K562 (cell line): ENCODE results near the gene UNKL. TPM values are rescaled to one million over a fixed set of nuclear protein-coding genes. Genes with fewer than 3 reads are reported as not detected.

ENCODE experiments used
- ATF1 ChIP-seq, 2 experiments: fragments of 450-650 bp in 1 of 2; IDR thresholded peaks; 2 replicates each; pipeline ENCODE4 v1.6.1; 2016; ENCODE audit warnings: missing compliant biosample characterization in 1 of 2, missing genetic modification characterization in 1 of 2
- BHLHE40 ChIP-seq: IDR thresholded peaks from 2 replicates; pipeline ENCODE4 v1.6.1; 2011; ENCODE audit warnings: low read length, improper control_type of control experiment
- ERF ChIP-seq: fragments of 450-650 bp; formaldehyde crosslinking; IDR thresholded peaks from 2 replicates; pipeline ENCODE4 v1.4.0; 2020; ENCODE audit warnings: mild to moderate bottlenecking, mixed read lengths
- ETS1 ChIP-seq: conservative IDR thresholded peaks from 2 replicates; pipeline ENCODE4 v1.6.1; 2011; ENCODE audit warnings: low read depth, mild to moderate bottlenecking, low read length; ENCODE audit not compliant: control insufficient read depth
- FOSL1 ChIP-seq: fragments of 200-800 bp; sonication (Bioruptor generic); conservative IDR thresholded peaks from 2 replicates; pipeline ENCODE4 v1.6.1; 2016; ENCODE audit warnings: missing genetic modification characterization, missing compliant biosample characterization
- HDAC3 ChIP-seq: fragments of 450-650 bp; IDR thresholded peaks from 2 replicates; pipeline ENCODE4 v1.6.1; 2018; ENCODE audit warnings: borderline replicate concordance, mild to moderate bottlenecking, moderate library complexity; ENCODE audit not compliant: partially characterized antibody
- JUNB ChIP-seq: fragments of 450-650 bp; formaldehyde crosslinking; conservative IDR thresholded peaks from 2 replicates; pipeline ENCODE4 v1.4.0; 2020; ENCODE audit warnings: mild to moderate bottlenecking
- LCOR ChIP-seq: sonication (generic); formaldehyde crosslinking; IDR thresholded peaks from 2 replicates; pipeline ENCODE4 v1.8.0; 2022; ENCODE audit warnings: mild to moderate bottlenecking, missing genetic modification reagents
- MAFF ChIP-seq: IDR thresholded peaks from 2 replicates; pipeline ENCODE4 v1.6.1; 2012; ENCODE audit warnings: low read length, improper control_type of control experiment
- NFIX ChIP-seq: fragments of 250-450 bp; sonication (Bioruptor Pico); IDR thresholded peaks from 2 replicates; pipeline ENCODE4 v1.4.0; 2020; ENCODE audit warnings: low read depth, mild to moderate bottlenecking, moderate library complexity
- NONO ChIP-seq, 2 experiments: fragments of 200-400 bp in 1 of 2; fragments of 450-650 bp in 1 of 2; formaldehyde crosslinking in 1 of 2; IDR thresholded peaks; 2 replicates each; pipeline ENCODE4 v1.6.1; 2017; ENCODE audit warnings: low read depth in 2 of 2, mild to moderate bottlenecking in 2 of 2, moderate library complexity in 2 of 2, low read length in 1 of 2
- PCBP1 ChIP-seq: fragments of 200-400 bp; formaldehyde crosslinking; IDR thresholded peaks from 2 replicates; pipeline ENCODE4 v1.6.1; 2018; ENCODE audit warnings: mild to moderate bottlenecking, low read depth, low read length; ENCODE audit not compliant: poor library complexity, severe bottlenecking
- PHB2 ChIP-seq: fragments of 450-650 bp; IDR thresholded peaks from 2 replicates; pipeline ENCODE4 v1.6.1; 2017; ENCODE audit warnings: low read depth
- RBFOX2 ChIP-seq: fragments of 200-400 bp; formaldehyde crosslinking; IDR thresholded peaks from 2 replicates; pipeline ENCODE4 v1.6.1; 2017; ENCODE audit warnings: low read depth, mild to moderate bottlenecking, low read length, moderate library complexity
- RBM14 ChIP-seq: fragments of 200-400 bp; formaldehyde crosslinking; IDR thresholded peaks from 2 replicates; pipeline ENCODE4 v1.6.1; 2018; ENCODE audit warnings: low read depth, mild to moderate bottlenecking, low read length, moderate library complexity, borderline replicate concordance; ENCODE audit not compliant: insufficient read depth
- RNF2 ChIP-seq: sonication (generic); IDR thresholded peaks from 2 replicates; pipeline ENCODE4 v1.6.1; 2016
- RUNX1 ChIP-seq: sonication (generic); IDR thresholded peaks from 2 replicates; pipeline ENCODE4 v1.6.1; 2016; ENCODE audit warnings: antibody characterized with exemption, low read depth
- SMC3 ChIP-seq: conservative IDR thresholded peaks from 2 replicates; pipeline ENCODE4 v1.6.1; 2011; ENCODE audit warnings: low read depth, low read length, improper control_type of control experiment; ENCODE audit not compliant: insufficient read depth
- STAT5A ChIP-seq: IDR thresholded peaks from 2 replicates; pipeline ENCODE4 v1.6.1; 2012; ENCODE audit warnings: low read length, inconsistent platforms, borderline replicate concordance
- TRIM24 ChIP-seq, 2 experiments: fragments of 450-650 bp; IDR thresholded peaks; 2 replicates each; pipeline ENCODE4 v1.6.1; 2016
- YY1 ChIP-seq, 3 experiments: IDR thresholded peaks; 2 replicates each; pipeline ENCODE4 v1.6.1; 2011; ENCODE audit warnings: low read length in 2 of 3, mild to moderate bottlenecking in 2 of 3, moderate library complexity in 2 of 3, borderline replicate concordance in 1 of 3, control low read depth in 1 of 3, low read depth in 1 of 3; ENCODE audit not compliant: insufficient read depth in 3 of 3, insufficient replicate concordance in 2 of 3, control insufficient read depth in 1 of 3, insufficient read length in 1 of 3; ENCODE audit errors: extremely low read depth in 1 of 3
- ZNF436 ChIP-seq: fragments of 250-450, 450-650 bp; sonication (Bioruptor Pico); formaldehyde crosslinking; IDR thresholded peaks from 2 replicates; pipeline ENCODE4 v1.7.0; 2020; ENCODE audit warnings: mild to moderate bottlenecking
- ZNF589 ChIP-seq: fragments of 200-800 bp; sonication (Bioruptor generic); IDR thresholded peaks from 2 replicates; pipeline ENCODE4 v1.6.1; 2016; ENCODE audit warnings: low read depth, missing genetic modification characterization, missing compliant biosample characterization
- ZNF644 ChIP-seq: fragments of 200-800 bp; sonication (Bioruptor generic); IDR thresholded peaks from 2 replicates; pipeline ENCODE4 v1.6.1; 2016; ENCODE audit warnings: low read depth, missing genetic modification characterization, missing compliant biosample characterization
- ZNF766 ChIP-seq: fragments of 200-800 bp; sonication (Bioruptor generic); conservative IDR thresholded peaks from 2 replicates; pipeline ENCODE4 v1.6.1; 2016; ENCODE audit warnings: missing genetic modification characterization, missing compliant biosample characterization
- ZSCAN29 ChIP-seq: fragments of 450-650 bp; IDR thresholded peaks from 2 replicates; pipeline ENCODE4 v1.6.1; 2017
- polyA plus RNA-seq, 8 experiments: library from polyadenylated mRNA; depleted of rRNA in 4 of 8; stranded (reverse) in 5 of 8; unstranded in 3 of 8; fragments of >200 nt; fragmentation: Nextera tagmentation in 2 of 8; fragmentation: Illumina TruSeq in 1 of 8; extraction: Ambion mirVana in 2 of 8; extraction: Trizol in 1 of 8; gene quantifications; 2 replicates each; pipeline versions ENCODE4 v1.2.1 to v1.2.3, GENCODE V29; 2011 to 2014; ENCODE audit warnings: inconsistent platforms in 1 of 8, missing spikeins in 1 of 8
- total RNA-seq, 7 experiments: library from RNA; depleted of rRNA in 6 of 7; stranded (reverse); fragments of >200 nt in 6 of 7; fragmentation: Illumina TruSeq in 2 of 7; extraction: Trizol in 2 of 7; gene quantifications; 2 replicates each; pipeline versions ENCODE4 v1.2.1 to v1.2.3, GENCODE V29; 2011 to 2021; ENCODE audit warnings: low replicate concordance in 1 of 7

UNKL gene
- total and polyA plus RNA-seq, 9 of the 15 experiments (the other 6 are each of a cell fraction or from before 2014, with no cell fraction given): 0.37 to 30.2 (median 5.1) TPM

- TF ChIP-seq ZNF436 (CRISPR knock-in tag): no peak
- no peak for TF ChIP-seq ZSCAN29
- TF ChIP-seq JUNB (CRISPR knock-in tag): no peak
- peak; percentile 64 for TF ChIP-seq BHLHE40
- 0 out of 2 replicates have a peak, but pooled peaks have one; percentile 89 for TF ChIP-seq RBM14
- TF ChIP-seq RUNX1: no peak
- no peak for TF ChIP-seq ZNF644 (tag)
- no peak for TF ChIP-seq ATF1 (CRISPR knock-in tag; IDR thresholded peaks at IDR 0.05)
- TF ChIP-seq ATF1 (tag; IDR thresholded peaks at IDR 0.05): peak; percentile 57
- no peak for TF ChIP-seq HDAC3
- no peak for TF ChIP-seq ZNF589 (CRISPR knock-in tag)
- TF ChIP-seq PCBP1: peak; percentile 89
- no peak for TF ChIP-seq NFIX (CRISPR knock-in tag)
- TF ChIP-seq FOSL1 (tag): peak; percentile 92
- no peak for TF ChIP-seq STAT5A
- TF ChIP-seq ERF: 0 out of 2 replicates have a peak, but pooled peaks have one; percentile 66
- no peak for TF ChIP-seq PHB2
- peak in 1 of 3 experiments; percentile 56 for TF ChIP-seq YY1 (IDR thresholded peaks at IDR 0.05; ENCODE audit: borderline replicate concordance in 1 of 3, control insufficient read depth in 1 of 3, extremely low read depth in 1 of 3, insufficient read depth in 3 of 3, insufficient read length in 1 of 3, insufficient replicate concordance in 2 of 3, low read depth in 1 of 3, low read length in 2 of 3)
- TF ChIP-seq RNF2: no peak
- 0 out of 4 replicates have a peak, but pooled peaks of 1 of the 2 experiments have one; percentile 6 for TF ChIP-seq TRIM24 (IDR thresholded peaks at IDR 0.05)
- TF ChIP-seq SMC3: no peak
- TF ChIP-seq RBFOX2: peak; percentile 88
- TF ChIP-seq MAFF: peak; percentile 23; the same call in 1 of the 2 replicates
- TF ChIP-seq ZNF766: no peak
- peak in 1 of 2 experiments; percentile 94; a peak in 2 of 4 replicates for TF ChIP-seq NONO (IDR thresholded peaks at IDR 0.05; ENCODE audit: low read depth in 2 of 2, low read length in 1 of 2)
- peak; percentile 59 for TF ChIP-seq LCOR
- TF ChIP-seq ETS1: 0 out of 2 replicates have a peak, but pooled peaks have one; percentile 56
Observed at GRCh38 chr16:1379304-1380076, 35.0 kb downstream of the UNKL start (continued).
